GM21390 (cell line): ENCODE measurements around the gene FBLN1.
"Not testable (repeated sequence)": the region's sequence is repeated elsewhere in the genome, so short reads cannot be mapped to it uniquely, and the experiment has no call there.

ENCODE experiments used
- ATAC-seq: cut with Tn5 transposase; IDR thresholded peaks from one replicate; pipeline ENCODE4 v1.9.1; 2021; ENCODE audit not compliant: unreplicated experiment

Gene FBLN1

GRCh38 chr22:45547016-45547345 lies 44.3 kb downstream of the FBLN1 start:
- no peak for ATAC-seq

GRCh38 chr22:45547731-45548130 lies 45.0 kb downstream of the FBLN1 start:
- ATAC-seq = no peak

- no peak for ATAC-seq
Observed at GRCh38 chr22:45548247-45548840, 45.7 kb downstream of the FBLN1 start.

GRCh38 chr22:45548991-45549761 lies 46.5 kb downstream of the FBLN1 start:
- no peak for ATAC-seq

- no peak for ATAC-seq
Observed at GRCh38 chr22:45549762-45550378, 47.2 kb downstream of the FBLN1 start.

- no peak for ATAC-seq
Observed at GRCh38 chr22:45550416-45550815, 47.7 kb downstream of the FBLN1 start.

- ATAC-seq = no peak
Observed at GRCh38 chr22:45550891-45551290, 48.2 kb downstream of the FBLN1 start.

DNA sequence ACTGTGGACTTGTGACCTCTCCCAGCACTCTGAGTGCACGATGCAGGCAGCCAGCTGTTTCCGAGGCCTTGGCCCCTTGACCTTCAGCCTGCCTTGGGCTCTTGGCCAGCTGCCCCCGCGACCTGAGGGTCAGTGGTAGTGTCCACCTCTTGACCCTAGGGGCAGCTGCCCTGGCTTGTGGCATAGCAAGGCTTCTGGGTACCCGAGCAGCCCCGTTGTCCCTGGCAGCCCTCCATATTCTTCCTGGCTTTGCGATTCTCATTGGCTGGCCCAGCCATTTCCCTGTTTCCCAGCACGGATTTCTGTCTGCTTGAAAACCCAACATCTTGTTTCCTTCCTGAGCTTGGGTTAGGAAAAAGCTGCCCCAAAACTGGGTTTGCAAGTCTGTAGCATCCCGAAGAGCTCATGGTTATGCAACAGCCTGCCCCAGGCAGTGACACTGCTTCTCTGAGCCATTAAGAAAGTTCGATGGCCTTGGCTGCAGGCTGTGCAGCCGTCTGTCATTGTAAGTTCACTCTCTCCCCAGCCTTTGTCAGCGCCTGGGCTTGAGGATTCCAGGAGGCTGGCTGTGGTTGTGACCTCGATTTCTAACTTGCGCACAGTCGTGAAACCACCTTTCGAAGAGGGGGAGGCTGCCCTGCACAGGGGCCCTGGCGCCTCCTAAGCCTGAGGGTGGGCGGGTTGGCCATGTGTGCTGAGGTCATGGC lies 48.8 kb downstream of the FBLN1 start:
- ATAC-seq = no peak

GRCh38 chr22:45552017-45552411 lies 49.3 kb downstream of the FBLN1 start:
- ATAC-seq = no peak

GRCh38 chr22:45552580-45553350 lies 50.1 kb downstream of the FBLN1 start:
- no peak for ATAC-seq

DNA sequence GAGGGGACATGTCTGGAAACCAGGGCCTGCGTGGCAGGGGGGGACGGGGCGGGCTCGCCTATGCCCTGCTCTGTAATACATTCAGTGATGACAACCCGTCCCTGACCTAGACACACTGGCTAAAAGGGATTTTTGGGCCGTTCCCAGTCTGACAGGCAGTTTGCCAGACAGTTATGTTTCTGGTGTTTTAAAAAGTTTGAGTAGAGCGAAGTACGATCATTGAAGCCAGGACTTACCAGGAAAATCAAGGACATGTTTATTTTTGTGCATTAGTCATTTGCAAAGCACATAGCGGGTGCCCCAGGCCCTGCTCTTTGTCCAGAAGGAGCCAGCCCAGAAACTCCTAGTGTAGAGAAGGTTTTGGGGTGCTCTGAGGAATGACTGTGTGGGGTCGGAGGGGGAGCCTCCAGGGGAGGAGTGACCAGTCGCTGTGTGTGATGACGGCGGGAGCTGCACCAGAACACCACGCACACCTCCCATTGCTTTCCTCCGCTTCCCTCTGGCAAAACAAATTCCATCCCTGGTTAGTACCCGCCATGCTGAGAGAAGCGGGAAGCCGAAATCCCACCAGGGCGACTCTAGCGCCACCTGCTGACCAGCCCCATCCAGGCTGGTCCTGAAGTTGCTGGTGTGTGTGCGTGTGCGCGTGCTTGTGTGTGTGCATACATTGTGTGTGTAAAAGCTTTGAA lies 50.8 kb downstream of the FBLN1 start:
- ATAC-seq = no peak

DNA sequence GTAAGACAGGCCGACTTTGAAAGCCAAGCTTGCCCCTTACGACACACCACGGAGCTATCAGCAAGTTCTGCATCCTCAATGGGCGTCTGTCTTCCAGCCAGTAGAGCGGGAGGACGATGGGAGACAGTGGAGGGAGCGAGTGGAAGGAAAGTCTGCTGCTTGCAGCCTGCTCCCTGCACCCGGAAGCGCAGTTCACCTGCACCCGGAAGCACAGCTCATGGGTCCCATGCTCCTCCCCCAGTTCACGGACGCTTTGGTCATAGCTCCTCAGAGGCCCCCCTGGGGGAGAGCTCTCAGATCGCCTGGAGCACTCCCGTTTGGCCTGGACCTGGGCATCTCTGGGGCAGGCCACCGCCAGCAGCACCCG lies 51.3 kb downstream of the FBLN1 start:
- no peak for ATAC-seq

DNA sequence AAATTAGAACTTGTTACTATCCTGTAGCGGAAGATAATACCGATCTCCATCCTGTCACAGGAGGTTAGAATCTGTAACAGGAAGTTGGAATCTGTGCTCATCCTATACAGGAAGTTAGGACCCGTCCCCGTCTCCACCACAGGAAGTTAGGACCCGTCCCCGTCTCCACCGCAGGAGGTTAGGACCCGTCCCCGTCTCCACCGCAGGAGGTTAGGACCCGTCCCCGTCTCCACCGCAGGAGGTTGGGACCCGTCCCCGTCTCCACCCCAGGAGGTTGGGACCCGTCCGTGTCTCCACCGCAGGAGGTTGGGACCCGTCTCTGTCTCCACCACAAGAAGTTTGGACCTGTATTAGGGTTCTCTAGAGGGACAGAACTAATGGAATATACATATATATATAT lies 52.2 kb downstream of the FBLN1 start:
- no peak for ATAC-seq

DNA sequence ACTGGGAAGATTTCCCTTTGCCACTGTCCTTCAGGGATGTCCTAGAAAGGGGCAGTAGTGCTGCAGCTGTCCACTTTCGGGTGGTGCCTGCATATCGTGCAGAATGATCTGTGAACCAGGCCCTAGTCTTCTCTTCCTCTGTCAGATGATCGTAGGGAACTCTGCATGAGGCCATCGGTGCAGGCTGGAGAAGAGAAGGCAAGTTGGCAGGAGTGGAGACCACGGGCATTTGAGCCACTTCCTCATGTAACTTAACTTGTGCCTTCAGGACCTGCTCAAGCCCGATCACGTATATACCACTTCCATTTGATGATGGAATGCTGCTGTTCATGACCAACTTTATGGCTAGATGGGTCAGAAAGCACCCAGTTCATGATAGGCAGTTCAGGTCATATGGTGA lies 55.2 kb downstream of the FBLN1 start:
- ATAC-seq = not testable (repeated sequence)

DNA sequence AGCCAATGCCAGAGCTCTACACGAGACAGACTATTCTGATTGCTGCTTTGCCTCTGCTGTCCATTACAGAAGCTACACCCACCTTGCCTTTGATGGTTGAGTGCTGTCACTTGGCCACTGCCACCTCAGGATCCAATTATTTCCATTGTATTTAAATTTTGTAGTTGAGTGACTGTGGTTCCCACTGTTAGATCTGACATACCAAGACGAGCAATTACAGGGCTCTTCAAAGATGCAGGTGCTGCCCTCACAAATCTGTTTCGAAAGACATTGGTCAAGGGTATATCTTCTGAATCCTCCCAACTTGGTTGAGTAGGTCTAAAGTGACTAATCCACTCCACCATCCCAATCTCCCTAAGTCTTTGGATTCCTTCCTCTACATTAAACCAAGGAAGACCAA lies 57.4 kb downstream of the FBLN1 start:
- ATAC-seq = not testable (repeated sequence)

DNA sequence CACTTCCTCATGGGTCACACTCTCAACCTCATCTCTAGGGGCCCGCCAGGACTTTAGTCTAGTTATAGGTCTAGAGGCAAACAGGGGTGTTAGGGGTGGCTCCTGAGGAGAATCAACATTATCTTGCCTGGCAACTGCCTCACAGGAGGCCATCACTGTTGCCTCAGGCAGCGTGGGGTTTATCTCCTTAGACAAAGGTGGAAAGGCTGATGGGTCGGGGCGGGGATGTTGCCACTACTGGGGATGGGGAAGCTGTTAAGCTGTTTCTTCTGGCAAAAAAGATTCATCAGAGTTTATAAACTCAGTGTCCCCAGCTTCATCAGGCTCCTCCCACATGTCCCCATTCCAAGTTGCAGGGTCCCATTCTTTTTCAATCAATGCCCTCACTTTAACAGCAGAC lies 58.1 kb downstream of the FBLN1 start:
- not testable (repeated sequence) for ATAC-seq

GRCh38 chr22:45562102-45562501 lies 59.4 kb downstream of the FBLN1 start:
- no peak for ATAC-seq

GRCh38 chr22:45562537-45563361 lies 60.1 kb downstream of the FBLN1 start:
- ATAC-seq = no peak

DNA sequence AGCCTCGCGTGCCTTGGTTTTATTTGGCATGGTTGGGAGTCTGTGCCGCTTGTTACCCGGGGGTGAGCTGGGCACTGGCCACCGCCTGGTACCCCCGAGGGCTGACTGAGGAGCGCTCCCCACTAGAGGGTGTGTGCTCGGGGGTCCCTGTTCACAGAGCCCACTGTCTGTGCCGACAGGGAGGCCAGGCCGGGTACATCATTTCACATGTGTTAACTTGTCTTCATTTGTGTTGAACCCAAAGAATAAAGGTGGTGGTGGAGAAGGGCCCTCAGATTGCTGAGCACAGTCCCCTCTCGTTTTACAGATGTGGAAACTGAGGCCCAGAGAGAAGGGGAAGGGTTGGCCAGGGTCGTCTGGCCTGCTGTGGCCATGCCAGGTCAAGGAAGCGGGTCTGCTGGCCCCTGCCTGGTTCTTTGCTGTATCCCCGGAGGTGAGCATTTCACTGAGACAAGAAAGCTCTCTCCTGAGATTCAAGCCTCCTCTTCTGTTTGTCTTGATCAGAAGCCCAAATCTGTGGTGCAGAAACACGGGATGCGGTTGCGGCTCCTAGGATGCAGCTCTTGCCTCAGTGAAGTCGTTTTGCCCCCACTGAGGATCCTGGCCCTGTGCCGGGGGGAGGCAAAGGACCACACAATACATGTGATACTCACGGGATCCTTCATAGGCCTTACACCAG lies 60.8 kb downstream of the FBLN1 start:
- ATAC-seq = no peak
